Stimulated activated CD8-positive, alpha-beta memory T cell treated with anti-CD3 and anti-CD28 coated beads, Interleukin-2, amount 100 ng/mL, for 48 hours (primary cell): ENCODE results near the gene NIBAN1.
"Not testable (repeated sequence)": the region's sequence is repeated elsewhere in the genome, so short reads cannot be mapped to it uniquely, and the experiment has no call there.

ENCODE experiments used
- DNase-seq, 2 donors: peaks; one replicate each; pipeline ENCODE4 v3.0.0-alpha.2; 2020; ENCODE audit warnings: low read depth in 2 of 2

NIBAN1 gene, protein sequence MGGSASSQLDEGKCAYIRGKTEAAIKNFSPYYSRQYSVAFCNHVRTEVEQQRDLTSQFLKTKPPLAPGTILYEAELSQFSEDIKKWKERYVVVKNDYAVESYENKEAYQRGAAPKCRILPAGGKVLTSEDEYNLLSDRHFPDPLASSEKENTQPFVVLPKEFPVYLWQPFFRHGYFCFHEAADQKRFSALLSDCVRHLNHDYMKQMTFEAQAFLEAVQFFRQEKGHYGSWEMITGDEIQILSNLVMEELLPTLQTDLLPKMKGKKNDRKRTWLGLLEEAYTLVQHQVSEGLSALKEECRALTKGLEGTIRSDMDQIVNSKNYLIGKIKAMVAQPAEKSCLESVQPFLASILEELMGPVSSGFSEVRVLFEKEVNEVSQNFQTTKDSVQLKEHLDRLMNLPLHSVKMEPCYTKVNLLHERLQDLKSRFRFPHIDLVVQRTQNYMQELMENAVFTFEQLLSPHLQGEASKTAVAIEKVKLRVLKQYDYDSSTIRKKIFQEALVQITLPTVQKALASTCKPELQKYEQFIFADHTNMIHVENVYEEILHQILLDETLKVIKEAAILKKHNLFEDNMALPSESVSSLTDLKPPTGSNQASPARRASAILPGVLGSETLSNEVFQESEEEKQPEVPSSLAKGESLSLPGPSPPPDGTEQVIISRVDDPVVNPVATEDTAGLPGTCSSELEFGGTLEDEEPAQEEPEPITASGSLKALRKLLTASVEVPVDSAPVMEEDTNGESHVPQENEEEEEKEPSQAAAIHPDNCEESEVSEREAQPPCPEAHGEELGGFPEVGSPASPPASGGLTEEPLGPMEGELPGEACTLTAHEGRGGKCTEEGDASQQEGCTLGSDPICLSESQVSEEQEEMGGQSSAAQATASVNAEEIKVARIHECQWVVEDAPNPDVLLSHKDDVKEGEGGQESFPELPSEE

GRCh38 chr1:184974056-184974836 lies at the start of gene NIBAN1:
NIBAN1 (minus strand) TSS chr1:184974508; CDS start chr1:184974356, 152 bp downstream.
- DNase-seq = peak; percentile 49 to 64

DNA sequence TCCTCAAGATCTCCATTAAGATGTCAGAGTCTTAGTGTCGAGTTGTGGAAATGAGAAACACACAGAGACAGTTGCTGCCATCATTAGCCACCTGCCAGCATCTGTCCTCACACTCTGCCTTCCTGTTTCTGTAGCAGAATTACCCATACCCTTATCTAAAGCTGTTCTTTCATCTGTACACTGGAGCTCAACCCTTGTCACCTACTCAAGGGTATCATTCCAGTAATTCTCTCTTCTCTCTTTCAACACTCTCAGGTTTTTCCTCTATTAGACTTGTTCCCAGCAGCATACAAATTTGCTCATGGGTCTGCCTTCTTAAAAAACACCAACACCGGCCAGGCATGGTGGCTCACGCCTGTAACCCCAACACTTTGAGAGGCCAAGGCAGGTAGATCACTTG lies 43.7 kb upstream of the NIBAN1 start:
- DNase-seq = no peak

GRCh38 chr1:185017338-185017737 lies 43.0 kb upstream of the NIBAN1 start:
- no peak for DNase-seq

GRCh38 chr1:185016880-185017279 lies 42.6 kb upstream of the NIBAN1 start:
- no peak for DNase-seq

DNA sequence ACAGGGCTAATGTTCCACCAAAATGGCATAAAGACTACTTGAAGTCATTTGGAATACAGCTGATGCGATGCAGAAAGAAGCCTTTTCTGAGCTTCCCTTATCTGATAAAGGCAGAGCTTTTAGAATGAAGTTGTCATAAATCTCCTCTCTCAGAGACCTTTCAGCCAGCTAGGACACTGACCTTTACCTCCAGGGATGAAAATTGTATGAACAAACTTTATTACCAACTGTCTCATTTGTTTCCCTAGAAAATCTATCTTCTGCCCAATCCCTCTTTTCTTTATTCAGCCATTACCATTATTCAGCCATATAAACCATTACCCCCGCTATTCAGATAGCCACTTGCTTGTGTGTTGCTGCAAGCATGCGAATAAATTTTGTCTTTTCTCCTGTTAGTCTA lies 41.3 kb upstream of the NIBAN1 start:
- no peak for DNase-seq

DNA sequence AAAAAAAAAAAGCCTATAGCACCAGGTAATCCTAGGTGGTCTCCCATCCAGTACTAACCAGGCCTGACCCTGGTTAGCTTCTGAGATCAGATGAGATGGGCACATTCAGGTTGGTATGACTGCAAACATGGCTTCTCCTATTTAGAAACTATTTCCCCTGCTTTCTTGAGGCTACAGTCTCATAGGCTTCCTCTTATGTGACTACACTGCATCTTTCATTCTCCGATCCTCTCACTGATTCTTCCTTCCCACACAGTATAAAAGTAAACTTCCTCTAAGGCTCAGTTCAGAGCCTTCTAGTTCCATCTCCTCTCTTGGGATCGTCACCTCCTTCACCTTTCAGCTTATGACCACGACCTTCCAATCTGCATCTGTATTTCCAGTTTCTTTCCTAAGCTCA lies 40.6 kb upstream of the NIBAN1 start:
- DNase-seq = no peak

- DNase-seq = no peak
These were observed 36.1 kb upstream of the NIBAN1 start for GRCh38 chr1:185010361-185010760.

DNA sequence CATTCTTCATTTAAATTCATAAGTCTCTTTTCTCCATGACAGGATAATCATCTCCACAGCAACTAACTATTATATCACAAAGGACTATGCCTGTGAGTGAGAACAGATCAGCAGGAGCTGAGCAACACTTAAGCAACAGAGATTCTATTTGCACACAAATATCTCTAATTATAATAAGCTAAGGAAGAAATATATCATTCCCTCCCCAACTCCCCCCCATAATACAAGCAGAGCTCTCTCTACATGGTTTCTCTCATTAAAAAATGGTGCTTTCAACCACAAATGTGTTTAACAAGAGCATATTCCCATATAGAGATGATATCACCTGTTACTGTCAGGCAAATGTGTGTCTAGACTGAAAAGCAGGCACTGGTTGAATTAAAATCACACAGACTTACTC lies 34.5 kb upstream of the NIBAN1 start:
- no peak for DNase-seq

DNA sequence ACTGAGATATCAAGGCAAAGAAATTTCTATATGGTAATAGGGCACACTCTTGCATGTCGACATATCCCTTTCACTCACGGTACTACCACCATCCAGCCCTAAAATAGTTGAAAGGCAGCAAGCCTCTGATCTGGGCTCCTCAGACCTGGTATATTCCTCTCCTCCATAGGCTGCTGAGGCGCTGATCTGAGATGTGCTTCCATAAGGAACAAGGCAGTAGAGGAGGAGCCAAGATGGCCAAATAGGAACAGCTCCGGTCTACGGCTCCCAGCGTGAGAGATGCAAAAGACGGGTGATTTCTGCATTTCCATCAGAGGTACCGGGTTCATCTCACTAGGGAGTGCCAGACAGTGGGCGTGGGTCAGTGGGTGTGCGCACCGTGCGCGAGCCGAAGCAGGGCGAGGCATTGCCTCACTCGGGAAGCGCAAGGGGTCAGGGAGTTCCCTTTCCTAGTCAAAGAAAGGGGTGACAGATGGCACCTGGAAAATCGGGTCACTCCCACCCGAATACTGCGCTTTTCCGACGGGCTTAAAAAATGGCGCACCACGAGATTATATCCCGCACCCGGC lies 27.1 kb upstream of the NIBAN1 start:
- DNase-seq = not testable (repeated sequence)

DNA sequence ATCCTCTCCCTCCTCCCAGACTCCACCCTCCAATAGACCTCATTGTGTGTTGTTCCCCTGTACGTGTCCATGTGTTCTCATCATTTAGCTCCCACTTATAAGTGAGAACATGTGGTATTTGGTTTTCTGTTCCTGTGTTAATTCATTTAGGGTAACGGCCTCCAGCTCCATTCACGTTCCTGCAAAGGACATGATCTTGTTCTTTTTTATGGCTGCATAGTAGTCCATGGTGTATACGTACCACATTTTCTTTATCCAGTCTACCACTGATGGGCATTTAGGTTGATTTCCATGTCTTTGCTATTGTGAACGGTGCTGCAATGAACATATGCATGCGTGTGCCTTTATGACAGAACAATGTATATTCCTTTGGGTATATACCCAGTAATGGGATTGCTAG lies 25.7 kb upstream of the NIBAN1 start:
- DNase-seq = not testable (repeated sequence)

DNA sequence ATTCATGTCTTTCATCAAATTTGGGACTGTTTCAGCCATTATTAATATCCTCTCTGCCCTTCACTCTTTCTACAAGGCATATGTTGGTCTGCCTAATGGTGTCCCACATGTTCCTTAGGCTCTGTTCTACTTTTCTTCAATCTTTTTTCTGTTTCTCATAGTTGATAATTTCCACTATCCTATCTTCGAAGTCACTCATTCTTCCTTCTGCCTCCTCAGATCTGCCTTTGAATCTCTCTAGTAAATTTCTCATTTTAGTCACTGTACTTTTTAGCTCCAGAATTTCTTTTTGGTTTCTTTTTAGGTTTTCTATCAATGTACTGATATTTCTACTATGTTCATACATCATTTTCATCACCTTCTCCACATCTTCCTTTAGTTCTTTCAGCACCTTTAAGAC lies 20.0 kb upstream of the NIBAN1 start:
- DNase-seq = no peak

GRCh38 chr1:184992271-184992670 lies 18.0 kb upstream of the NIBAN1 start:
- no peak for DNase-seq

DNA sequence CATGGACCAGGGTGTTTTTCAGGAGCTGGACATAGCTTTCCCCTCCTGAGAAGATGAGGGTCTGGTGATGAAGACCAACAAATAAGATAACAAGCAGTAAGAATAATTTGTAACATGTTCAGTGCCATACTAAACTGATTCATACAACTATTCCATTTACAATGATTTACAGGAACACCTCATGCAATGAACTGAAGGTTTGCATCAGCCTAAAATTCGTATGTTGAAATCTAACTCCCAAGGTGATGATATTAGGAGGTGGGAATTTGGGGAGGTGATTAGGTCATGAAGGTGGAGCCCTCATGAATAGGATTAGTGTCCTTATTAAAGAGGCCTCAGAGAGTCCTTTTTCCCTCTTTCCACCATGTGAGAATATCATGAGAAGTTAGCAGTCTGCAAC lies 15.9 kb upstream of the NIBAN1 start:
- DNase-seq = no peak

GRCh38 chr1:184988506-184988905 lies 14.2 kb upstream of the NIBAN1 start:
- DNase-seq = no peak

GRCh38 chr1:184987696-184988095 lies 13.4 kb upstream of the NIBAN1 start:
- DNase-seq = no peak

GRCh38 chr1:184986250-184986649 lies 11.9 kb upstream of the NIBAN1 start:
- no peak for DNase-seq

GRCh38 chr1:184982002-184982954 lies 8.0 kb upstream of the NIBAN1 start:
- DNase-seq = peak; percentile 51 to 56

- no peak for DNase-seq
These were observed 6.4 kb upstream of the NIBAN1 start for GRCh38 chr1:184980726-184981125.

GRCh38 chr1:184975208-184975870 lies 1.0 kb upstream of the NIBAN1 start:
- DNase-seq = no peak

GRCh38 chr1:184974837-184975115 lies 468 bp upstream of the NIBAN1 start:
- no peak for DNase-seq
